Stimulated activated CD8-positive, alpha-beta memory T cell treated with anti-CD3 and anti-CD28 coated beads, Interleukin-15, amount 100 ng/mL, for 48 hours (primary cell): ENCODE measurements around the gene SLC38A1.

Source experiments
- DNase-seq, 2 donors: peaks; one replicate each; pipeline ENCODE4 v3.0.0-alpha.2; 2020; ENCODE audit warnings: low read depth in 2 of 2

The SLC38A1 gene

GRCh38 chr12:46233423-46233822 lies 35.4 kb downstream of the SLC38A1 start:
- DNase-seq, result no peak

- no peak for DNase-seq
Observed at GRCh38 chr12:46230983-46231382, 37.9 kb downstream of the SLC38A1 start.

DNA sequence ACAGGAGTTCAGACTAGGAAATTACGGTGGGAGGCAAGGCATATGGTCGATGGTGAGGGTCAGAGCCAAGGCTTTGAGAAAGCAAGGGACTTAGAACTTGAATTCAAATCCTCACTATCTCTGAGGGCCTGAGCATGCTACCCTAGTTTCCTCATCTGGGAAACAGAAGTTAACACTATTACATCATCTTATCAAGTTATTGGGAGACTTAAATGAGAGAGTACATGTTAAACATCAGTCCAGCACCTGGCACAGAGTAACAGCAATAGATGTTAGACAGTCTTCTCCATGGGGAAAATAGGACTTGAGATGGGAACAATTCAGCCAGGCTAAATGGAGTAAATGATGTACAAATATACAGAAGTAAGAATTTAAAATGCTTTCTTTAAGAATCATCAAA lies 38.5 kb downstream of the SLC38A1 start:
- no peak for DNase-seq

DNA sequence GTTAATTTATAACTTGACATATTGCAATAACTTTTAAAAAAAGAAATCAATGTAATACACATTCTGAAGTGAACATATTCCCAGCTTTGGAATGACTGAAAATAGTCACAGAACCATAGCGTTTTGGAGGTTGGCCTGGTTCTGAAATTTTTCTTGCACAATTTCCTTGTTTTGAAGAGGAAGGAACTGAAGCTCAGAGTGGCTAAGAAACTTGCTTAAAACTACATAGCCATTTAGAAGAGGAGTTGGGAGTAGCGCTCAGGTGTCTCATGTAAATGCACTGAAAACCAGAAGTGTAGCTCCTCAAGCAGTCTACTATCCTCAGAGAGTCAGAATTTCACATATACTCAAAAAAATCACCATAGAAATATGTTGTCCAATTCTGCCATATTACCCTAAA lies 41.2 kb downstream of the SLC38A1 start:
- DNase-seq, result no peak

DNA sequence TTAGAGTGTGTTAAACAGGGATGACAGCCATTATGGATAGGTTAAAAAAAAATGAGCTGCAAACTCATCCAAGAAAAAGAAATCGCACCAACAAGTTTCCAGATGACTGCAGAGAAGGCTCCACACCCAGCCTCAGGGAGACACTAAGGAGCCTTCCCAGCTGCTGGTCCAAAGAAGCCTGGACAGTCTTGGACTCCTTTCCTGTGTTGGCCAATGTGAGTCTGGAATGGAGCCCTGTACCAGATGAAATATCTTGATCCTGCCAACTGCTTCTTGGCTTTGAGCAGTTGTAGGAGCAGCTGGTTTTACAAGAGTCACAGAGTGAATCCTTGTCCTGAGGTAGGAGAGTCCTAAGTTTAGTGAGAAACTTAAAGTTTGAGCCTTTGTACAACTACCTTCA lies 44.5 kb downstream of the SLC38A1 start:
- DNase-seq, result no peak

DNA sequence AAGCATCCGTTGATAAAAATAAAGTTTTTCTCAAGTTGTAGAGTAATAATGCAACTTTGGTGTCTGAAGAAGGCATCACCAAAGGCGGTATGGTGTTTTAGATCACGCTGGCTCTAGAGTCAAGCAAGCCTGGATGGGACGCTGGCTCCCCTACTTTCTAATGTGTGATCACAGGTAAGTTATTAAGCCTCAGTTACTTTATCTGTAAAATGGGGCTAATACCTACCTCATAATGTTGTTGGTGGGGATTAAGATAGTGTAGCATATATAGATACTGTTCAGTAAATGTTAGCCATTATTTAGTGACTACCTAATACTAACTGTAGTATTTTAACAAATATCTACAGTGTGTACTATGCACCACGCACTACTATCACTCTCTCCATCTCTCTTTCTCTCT lies 45.8 kb downstream of the SLC38A1 start:
- no peak for DNase-seq

DNA sequence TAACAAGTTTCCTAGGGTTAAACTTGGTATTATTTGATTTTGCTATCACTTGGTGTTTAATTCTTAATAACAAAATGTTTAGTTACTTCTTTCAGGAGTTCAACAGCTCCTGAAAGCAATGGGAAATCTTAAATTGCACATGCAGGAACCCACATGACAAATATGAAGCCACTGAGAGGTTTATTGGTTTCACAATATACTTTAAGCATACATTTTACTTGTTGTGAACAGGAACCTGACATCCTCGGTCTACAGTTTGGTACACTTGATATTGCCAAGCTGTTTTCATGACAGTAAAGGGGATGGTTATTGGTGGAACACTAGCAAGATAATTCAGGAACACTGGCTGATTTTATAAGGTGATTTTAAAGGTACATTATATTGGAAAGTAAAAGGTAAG lies 46.2 kb downstream of the SLC38A1 start:
- DNase-seq, result no peak

DNA sequence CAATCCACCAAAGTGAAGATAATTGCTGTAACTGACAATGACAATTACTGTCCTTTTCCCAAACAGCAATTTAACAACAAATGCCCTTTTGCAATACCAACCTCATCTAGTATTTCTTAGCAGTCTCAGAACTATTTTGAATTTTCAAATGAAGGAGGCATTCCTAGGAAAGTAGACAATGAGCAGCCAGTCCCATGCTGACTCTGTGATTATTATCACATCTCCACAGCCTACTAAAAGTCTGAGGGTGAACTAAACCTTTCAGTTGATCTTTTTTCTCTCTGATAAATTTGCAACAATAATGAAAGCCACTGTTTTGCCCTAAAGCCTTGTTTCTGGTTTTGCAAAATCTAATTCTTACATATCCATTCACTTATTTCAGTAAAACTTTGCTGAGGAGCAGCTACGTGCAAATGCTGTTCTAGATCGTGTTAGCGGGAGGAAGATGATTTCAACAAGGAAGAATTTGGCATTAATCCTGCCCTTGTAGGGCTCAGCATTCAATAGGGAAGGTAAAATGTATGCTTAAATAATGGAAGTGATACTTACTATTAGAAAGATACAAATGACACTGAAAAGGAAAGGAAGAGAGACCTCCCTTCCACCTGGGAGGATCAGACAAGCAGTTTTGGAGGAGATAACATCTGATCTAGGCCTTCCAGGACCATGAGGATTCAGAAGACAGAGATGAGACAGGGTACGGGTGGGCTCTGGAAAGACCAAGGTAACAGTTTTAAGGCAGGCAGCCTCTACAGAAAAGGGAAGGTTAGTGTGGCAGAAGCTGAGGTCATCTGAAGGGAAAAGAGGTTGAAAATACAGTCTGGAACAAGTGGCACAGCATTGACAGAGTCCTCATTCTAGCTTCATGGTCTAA lies 47.4 kb downstream of the SLC38A1 start:
- DNase-seq, result no peak

GRCh38 chr12:46219877-46220655 lies 48.8 kb downstream of the SLC38A1 start:
- DNase-seq, result peak; percentile 53 to 58

GRCh38 chr12:46219132-46219876 lies 49.5 kb downstream of the SLC38A1 start:
- no peak for DNase-seq

- no peak for DNase-seq
Observed at GRCh38 chr12:46218322-46219095, 50.3 kb downstream of the SLC38A1 start.

- no peak for DNase-seq
Observed at GRCh38 chr12:46217541-46218321, 51.1 kb downstream of the SLC38A1 start.

DNA sequence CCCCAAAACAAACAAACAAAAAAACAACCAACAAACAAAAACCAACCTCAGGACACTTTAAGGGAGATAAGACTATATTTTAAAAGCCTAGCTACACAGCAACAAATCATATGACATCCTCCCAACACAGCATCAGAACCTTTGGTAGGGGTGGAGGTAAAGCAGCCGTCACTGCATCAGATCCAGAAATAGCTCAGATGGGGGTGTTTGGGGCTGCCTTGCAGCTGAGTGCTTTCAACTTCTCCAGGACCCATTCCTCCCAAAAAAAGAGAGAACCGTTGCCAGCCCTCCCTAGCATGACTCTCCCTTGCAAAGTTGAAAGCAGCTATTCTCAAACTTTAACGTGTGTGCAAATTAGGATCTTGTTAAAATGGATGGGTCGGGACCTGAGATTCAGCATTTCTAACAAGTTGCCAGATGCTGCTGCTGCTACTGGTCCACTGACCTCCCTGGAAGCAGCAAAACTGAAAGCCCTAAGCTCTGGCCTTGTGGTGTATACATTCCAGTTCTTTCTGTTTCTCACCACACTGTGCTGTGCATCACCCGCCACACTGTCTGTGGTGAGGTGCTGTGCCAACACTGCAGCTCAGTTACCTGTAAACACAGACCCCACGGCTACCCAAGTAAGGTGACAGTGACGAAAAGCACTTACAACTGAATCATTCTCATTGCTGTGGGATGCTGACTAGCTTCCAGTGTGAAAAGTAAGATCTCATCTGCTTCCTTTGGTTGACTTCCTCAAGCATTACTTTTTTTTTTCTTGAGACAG lies 54.0 kb downstream of the SLC38A1 start:
- DNase-seq, result peak; percentile 73 to 81

GRCh38 chr12:46212108-46212982 lies 56.5 kb downstream of the SLC38A1 start:
- DNase-seq, result no peak

- no peak for DNase-seq
Observed at GRCh38 chr12:46210873-46211439, 57.9 kb downstream of the SLC38A1 start.

GRCh38 chr12:46209914-46210872 lies 58.6 kb downstream of the SLC38A1 start:
- peak; percentile 53 for DNase-seq

- DNase-seq, result no peak
Observed at GRCh38 chr12:46209170-46209569, 59.7 kb downstream of the SLC38A1 start.
